CD8-positive, alpha-beta memory T cell (primary cell): ENCODE measurements around the gene ZNF426. TPM values are rescaled to one million over a fixed set of nuclear protein-coding genes. Genes with fewer than 3 reads are reported as not detected.
A peak's percentile ranks its signal among the peaks of the same experiment; 100 is the strongest.
"Not testable (repeated sequence)": the region's sequence is repeated elsewhere in the genome, so short reads cannot be mapped to it uniquely, and the experiment has no call there.

Experiments used
- CTCF ChIA-PET: fragments of 350-600 bp; sonication (Branson Sonifier 250); formaldehyde crosslinking; loops from one replicate; lab custom pipeline; 2021; ENCODE audit warnings: antibody characterized with exemption; lab: Charles Lee
- POLR2A ChIA-PET: fragments of 350-600 bp; sonication (Branson Sonifier 250); formaldehyde crosslinking; loops from one replicate; lab custom pipeline; 2021; ENCODE audit warnings: antibody characterized with exemption; lab: Charles Lee
- DNase-seq, 5 donors: peaks; one replicate each; pipeline versions ENCODE4 v3.0.0 to v3.0.0-alpha.2; 2020 to 2022; ENCODE audit warnings: mixed read lengths in 1 of 5
- H3K27ac ChIP-seq: one replicate; pipeline ENCODE4 v1.7.0; 2013; ENCODE audit warnings: low read depth, mild to moderate bottlenecking, low read length, moderate library complexity
- H3K27me3 ChIP-seq: 2 replicates; pipeline ENCODE4 v1.7.0; 2013; ENCODE audit warnings: low read length, mild to moderate bottlenecking; ENCODE audit not compliant: insufficient read depth, poor library complexity, severe bottlenecking
- H3K36me3 ChIP-seq: 2 replicates; pipeline ENCODE4 v1.7.0; 2013; ENCODE audit warnings: mild to moderate bottlenecking, low read length, moderate library complexity; ENCODE audit not compliant: insufficient read depth
- H3K4me1 ChIP-seq: 2 replicates; pipeline ENCODE4 v1.7.0; 2013; ENCODE audit warnings: mild to moderate bottlenecking, low read length, moderate library complexity; ENCODE audit not compliant: insufficient read depth
- H3K4me3 ChIP-seq: 2 replicates; pipeline ENCODE4 v1.7.0; 2013; ENCODE audit warnings: mild to moderate bottlenecking, low read length
- H3K9me3 ChIP-seq: 2 replicates; pipeline ENCODE4 v1.7.0; 2013; ENCODE audit warnings: mild to moderate bottlenecking, low read length
- H3K27ac Mint-ChIP-seq, 8 donors: one replicate each; pipeline ENCODE4 v1.8.0; 2020 to 2021; ENCODE audit warnings: mixed read lengths in 8 of 8, mild to moderate bottlenecking in 6 of 8, inconsistent platforms in 3 of 8, moderate library complexity in 3 of 8
- H3K27me3 Mint-ChIP-seq, 2 donors: one replicate each; pipeline ENCODE4 v1.8.0; 2020 to 2021; ENCODE audit warnings: mixed read lengths in 2 of 2, mild to moderate bottlenecking in 1 of 2, moderate library complexity in 1 of 2
- H3K36me3 Mint-ChIP-seq, 3 donors: one replicate each; pipeline ENCODE4 v1.8.0; 2020 to 2021; ENCODE audit warnings: mixed read lengths in 3 of 3, inconsistent platforms in 1 of 3, mild to moderate bottlenecking in 1 of 3
- H3K4me1 Mint-ChIP-seq, 3 donors: one replicate each; pipeline ENCODE4 v1.8.0; 2020 to 2021; ENCODE audit warnings: mixed read lengths in 3 of 3, inconsistent platforms in 1 of 3, mild to moderate bottlenecking in 1 of 3
- H3K4me3 Mint-ChIP-seq, 7 donors: one replicate each; pipeline ENCODE4 v1.8.0; 2020 to 2021; ENCODE audit warnings: mixed read lengths in 7 of 7, mild to moderate bottlenecking in 6 of 7, moderate library complexity in 4 of 7, inconsistent platforms in 2 of 7
- H3K9me3 Mint-ChIP-seq, 5 donors: one replicate each; pipeline ENCODE4 v1.8.0; 2020 to 2022; ENCODE audit warnings: mixed read lengths in 5 of 5, mild to moderate bottlenecking in 3 of 5, moderate library complexity in 2 of 5, inconsistent platforms in 1 of 5
- polyA plus RNA-seq: library from polyadenylated mRNA; unstranded; fragments of 300-500 nt; fragmentation: Illumina TruSeq; gene quantifications from one replicate; pipeline ENCODE4 v1.2.3, GENCODE V29; 2021
- total RNA-seq, 2 experiments: library from RNA; stranded (reverse); gene quantifications; one replicate each; pipeline ENCODE4 v1.2.3, GENCODE V29; 2021

Gene ZNF426
- total RNA-seq (10 to 100 TPM; 18.5 to 18.7 TPM), polyA plus RNA-seq (17.9 TPM)

DNA sequence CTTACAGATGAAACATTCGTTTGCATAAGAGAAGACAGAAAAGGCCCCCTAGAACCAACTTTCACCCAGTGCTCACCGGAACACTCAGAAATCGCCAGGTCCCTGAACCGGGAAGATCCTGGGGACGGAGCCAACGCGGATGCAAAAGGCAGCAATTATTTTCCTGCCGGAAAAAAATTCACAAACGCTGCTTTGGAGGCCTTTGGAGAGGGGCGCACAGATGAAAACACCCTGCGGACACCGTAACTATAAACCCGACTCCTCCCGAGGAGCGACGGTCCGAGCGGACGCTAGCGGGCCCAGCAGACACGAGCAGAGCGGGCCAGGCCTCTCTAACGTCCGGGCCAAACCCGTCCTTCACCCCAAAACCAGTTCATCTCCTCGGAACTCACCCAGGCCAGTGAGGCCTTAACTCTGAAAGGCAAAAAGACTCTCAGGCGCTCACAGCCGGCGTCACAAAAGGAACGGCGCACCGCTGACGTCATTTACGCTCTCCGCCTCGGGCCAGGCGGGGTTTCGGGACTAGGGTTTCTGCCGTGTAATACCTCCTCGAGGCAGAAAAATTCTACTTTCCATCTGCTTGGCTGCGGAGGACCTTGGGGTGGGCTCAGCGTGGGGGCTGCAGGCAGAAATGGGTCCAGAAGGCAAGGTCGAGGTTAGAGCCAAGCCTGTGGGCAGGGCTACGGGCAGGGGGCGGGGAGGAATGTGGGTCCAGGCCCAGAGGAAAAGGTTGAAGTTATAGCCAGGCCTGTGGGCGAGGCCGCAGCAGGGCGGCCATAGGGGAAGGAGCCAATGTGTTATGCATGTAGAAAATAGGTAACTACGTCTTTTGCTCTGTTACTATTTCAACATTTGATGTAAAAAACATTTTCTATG lies at the start of gene ZNF426:
TSS of gene ZNF426 (minus strand) at position 463 of the 876 bp plus-strand sequence. CDS start 2,413 bp downstream, outside the sequence.
- Mint-ChIP-seq H3K4me3 (peak within 1 kb of the TSS; percentile 95 to 99 (median 98)), H3K9me3 (peaks cover 6 to 30% (median 12%) of the 10 kb centered on the region in 5 donors), H3K27me3 (peaks cover 0 to 2% of the 10 kb centered on the region in 2 donors), H3K4me1 (peaks cover 25 to 43% (median 33%) of the 10 kb centered on the region in 3 donors), H3K36me3 (peaks cover 23 to 46% (median 42%) of the 10 kb centered on the region in 3 donors), H3K27ac (peak within 1 kb of the TSS; percentile 70 to 100 (median 99))
- peaks cover 9% of the 10 kb centered on the region for H3K4me1 ChIP-seq
- DNase-seq, result peak; percentile 66 to 90 (median 79)
- H3K27ac ChIP-seq, result peak within 1 kb of the TSS; percentile 96
- H3K36me3 ChIP-seq, result peaks cover 29% of the 10 kb centered on the region
- no peaks in the 10 kb centered on the region for H3K27me3 ChIP-seq
- ChIA-PET POLR2A (no interaction called here), CTCF (no interaction called here)
- peaks cover 4% of the 10 kb centered on the region for H3K9me3 ChIP-seq
- peak within 1 kb of the TSS; percentile 98 for H3K4me3 ChIP-seq

GRCh38 chr19:9586764-9587163 lies 48.3 kb upstream of the ZNF426 start:
- peak; percentile 52 to 83 (median 62) for DNase-seq

DNA sequence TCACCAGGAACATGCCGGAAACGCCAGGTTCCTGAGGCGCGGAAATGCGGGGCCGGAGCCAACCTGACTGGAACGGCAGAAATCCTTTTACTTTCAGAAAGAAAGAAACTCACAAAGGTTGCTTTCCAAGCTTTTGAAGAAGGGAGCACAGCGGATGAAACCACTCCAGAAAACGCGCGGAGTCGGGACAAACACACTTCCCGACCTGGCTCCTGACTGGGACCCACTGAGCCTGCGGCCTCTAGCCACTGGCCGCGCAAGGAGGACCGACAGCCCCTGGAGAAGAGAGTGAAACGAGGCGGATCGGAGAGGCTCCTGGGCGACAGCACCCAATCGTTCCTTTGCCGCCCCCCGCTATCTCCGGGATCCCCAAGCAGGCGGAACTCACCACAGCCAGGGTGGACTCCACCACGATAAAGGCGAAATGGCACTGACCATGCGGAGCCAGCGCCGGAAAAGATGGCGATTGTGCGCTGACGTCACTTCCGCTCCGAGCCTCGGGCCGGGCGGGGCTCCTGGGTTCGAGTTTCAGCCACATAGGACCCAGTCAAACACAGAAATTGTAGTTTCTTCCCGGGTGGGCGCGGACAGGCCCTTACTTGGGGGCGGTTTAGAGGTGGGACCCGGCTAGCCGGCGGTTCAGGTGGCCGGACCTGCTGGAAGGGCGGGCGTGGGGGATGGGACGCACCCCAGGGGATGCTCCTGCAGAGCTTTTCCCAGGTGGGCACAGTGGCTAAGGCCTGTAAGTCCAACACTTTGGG lies 45.8 kb upstream of the ZNF426 start, which contains the start of gene ZNF121:
TSS of gene ZNF121 (minus strand) at position 432 of the 761 bp plus-strand sequence. CDS start 16,407 bp downstream, outside the sequence.
- POLR2A ChIA-PET, result interaction anchor here (0.6 kb wide), 1 partner anchor 150 kb away, joined by 6 read pairs; no protein-coding TSS in a partner anchor

More at GRCh38 chr19:9586764-9587163, 48.3 kb upstream of the ZNF426 start:
- peak overlapping the region in 1 of 8 donors; percentile 0 for H3K27ac Mint-ChIP-seq
- no peaks in the 10 kb centered on the region for H3K36me3 ChIP-seq
- ChIA-PET CTCF (interaction anchor here (1.1 to 1.7 kb wide), 6 partner anchors 13 to 276 kb away, joined by 3 to 8 read pairs (median 6); partner anchors contain the start of gene ZNF699), POLR2A (no interaction called here)
- peaks cover 19% of the 10 kb centered on the region for H3K4me1 ChIP-seq
- peaks cover 0 to 15% (median 3%) of the 10 kb centered on the region in 3 donors for H3K36me3 Mint-ChIP-seq
- H3K4me3 ChIP-seq, result no peak overlapping the region
- H3K9me3 ChIP-seq, result no peaks in the 10 kb centered on the region
- H3K27me3 ChIP-seq, result no peaks in the 10 kb centered on the region
- H3K27me3 Mint-ChIP-seq, result peaks cover 11 to 22% of the 10 kb centered on the region in 2 donors
- H3K9me3 Mint-ChIP-seq, result no peaks in the 10 kb centered on the region
- H3K4me3 Mint-ChIP-seq, result peak overlapping the region in 2 of 7 donors; percentile 1 to 3
- H3K27ac ChIP-seq, result no peak overlapping the region
- H3K4me1 Mint-ChIP-seq, result peaks cover 20 to 30% (median 28%) of the 10 kb centered on the region in 3 donors

GRCh38 chr19:9582081-9582725 lies 43.8 kb upstream of the ZNF426 start:
- H3K27ac ChIP-seq, H3K9me3 Mint-ChIP-seq, H3K27me3 ChIP-seq, H3K27me3 Mint-ChIP-seq, H3K4me3 ChIP-seq, DNase-seq, H3K9me3 ChIP-seq, H3K36me3 ChIP-seq: not testable (repeated sequence)
- peaks cover 22% of the 10 kb centered on the region for H3K4me1 ChIP-seq
- Mint-ChIP-seq H3K4me1 (peaks cover 52 to 67% (median 65%) of the 10 kb centered on the region in 3 donors), H3K27ac (peak overlapping the region; percentile 38 to 95 (median 85)), H3K36me3 (peaks cover 17 to 40% (median 20%) of the 10 kb centered on the region in 3 donors), H3K4me3 (peak overlapping the region; percentile 70 to 99 (median 81))
- POLR2A ChIA-PET, result interaction anchor here (0.6 kb wide), 1 partner anchor 19 kb away, joined by 4 read pairs; no protein-coding TSS in a partner anchor
- CTCF ChIA-PET, result interaction anchor here (0.7 kb wide), 1 partner anchor 227 kb away, joined by 3 read pairs; no protein-coding TSS in a partner anchor

More for the DNA sequence above, 45.8 kb upstream of the ZNF426 start, which contains the start of gene ZNF121:
- Histone ChIP-seq H3K4me3 (peak within 1 kb of the TSS; percentile 94), H3K36me3 (no peaks in the 10 kb centered on the region), H3K4me1 (peaks cover 22% of the 10 kb centered on the region), H3K27ac (peak within 1 kb of the TSS; percentile 94), H3K9me3 (no peaks in the 10 kb centered on the region), H3K27me3 (no peaks in the 10 kb centered on the region)
- Mint-ChIP-seq H3K27ac (peak within 1 kb of the TSS; percentile 92 to 99 (median 97)), H3K4me1 (peaks cover 40 to 54% (median 52%) of the 10 kb centered on the region in 3 donors), H3K9me3 (no peaks in the 10 kb centered on the region), H3K27me3 (peaks cover 7 to 11% of the 10 kb centered on the region in 2 donors), H3K36me3 (peaks cover 5 to 25% (median 8%) of the 10 kb centered on the region in 3 donors), H3K4me3 (peak within 1 kb of the TSS; percentile 94 to 99 (median 96))
- CTCF ChIA-PET, result interaction anchor here (0.6 to 1.2 kb wide), 4 partner anchors 34 to 516 kb away, joined by 3 to 4 read pairs (median 3); partner anchors contain the start of gene ZNF266
- peak; percentile 69 to 86 (median 72) for DNase-seq

GRCh38 chr19:9580728-9581127 lies 42.3 kb upstream of the ZNF426 start:
- H3K9me3 Mint-ChIP-seq, result peaks cover 0 to 21% (median 12%) of the 10 kb centered on the region in 5 donors
- H3K4me3 Mint-ChIP-seq, result peak overlapping the region in 6 of 7 donors; percentile 5 to 87 (median 26)
- ChIA-PET POLR2A (no interaction called here), CTCF (no interaction called here)
- peaks cover 13% of the 10 kb centered on the region for H3K9me3 ChIP-seq
- peak overlapping the region in 4 of 8 donors; percentile 18 to 81 (median 40) for H3K27ac Mint-ChIP-seq
- H3K36me3 Mint-ChIP-seq, result peaks cover 17 to 49% (median 35%) of the 10 kb centered on the region in 3 donors
- no peak for DNase-seq
- H3K4me3 ChIP-seq, result no peak overlapping the region
- H3K4me1 Mint-ChIP-seq, result peaks cover 60 to 73% (median 73%) of the 10 kb centered on the region in 3 donors
- H3K4me1 ChIP-seq, result peaks cover 22% of the 10 kb centered on the region
- H3K27ac ChIP-seq, result no peak overlapping the region
- no peaks in the 10 kb centered on the region for H3K36me3 ChIP-seq
- no peaks in the 10 kb centered on the region for H3K27me3 ChIP-seq
- peaks cover 0 to 6% of the 10 kb centered on the region in 2 donors for H3K27me3 Mint-ChIP-seq

DNA sequence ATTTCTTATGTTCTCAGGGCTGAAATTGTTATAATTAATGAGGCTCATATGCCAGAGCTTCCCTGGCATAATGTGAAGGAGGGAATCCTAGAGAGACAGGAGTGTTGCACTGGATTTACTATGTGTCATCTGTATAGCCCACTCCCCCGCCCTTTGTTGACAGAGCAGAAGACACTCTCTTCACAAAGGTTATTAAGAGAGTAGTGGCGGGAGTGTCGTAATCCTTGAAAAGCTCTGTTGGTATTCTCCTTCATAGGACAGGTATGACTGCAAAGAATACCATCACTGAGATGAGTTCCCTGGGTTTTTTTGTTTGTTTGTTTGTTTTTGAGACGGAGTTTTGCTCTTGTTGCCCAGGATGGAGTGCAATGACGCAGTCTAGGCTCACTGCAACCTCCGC lies 31.8 kb upstream of the ZNF426 start:
- H3K27ac ChIP-seq, result no peak overlapping the region
- peaks cover 48 to 86% (median 78%) of the 10 kb centered on the region in 3 donors for H3K36me3 Mint-ChIP-seq
- no peak overlapping the region for H3K4me3 Mint-ChIP-seq
- no peak overlapping the region for H3K4me3 ChIP-seq
- H3K36me3 ChIP-seq, result peaks cover 40% of the 10 kb centered on the region
- CTCF ChIA-PET, result no interaction called here
- H3K27ac Mint-ChIP-seq, result no peak overlapping the region
- H3K9me3 Mint-ChIP-seq, result peaks cover 43 to 94% (median 90%) of the 10 kb centered on the region in 5 donors
- no peaks in the 10 kb centered on the region for H3K27me3 ChIP-seq
- no peak for DNase-seq
- H3K27me3 Mint-ChIP-seq, result no peaks in the 10 kb centered on the region
- peaks cover 16 to 28% (median 25%) of the 10 kb centered on the region in 3 donors for H3K4me1 Mint-ChIP-seq
- H3K4me1 ChIP-seq, result no peaks in the 10 kb centered on the region
- peaks cover 81% of the 10 kb centered on the region for H3K9me3 ChIP-seq
- POLR2A ChIA-PET, result interaction anchor here (0.6 kb wide), 1 partner anchor 1564 kb away, joined by 4 read pairs; no protein-coding TSS in a partner anchor

GRCh38 chr19:9566729-9567128 lies 28.3 kb upstream of the ZNF426 start:
- Mint-ChIP-seq H3K27ac (no peak overlapping the region), H3K36me3 (peaks cover 46 to 88% (median 78%) of the 10 kb centered on the region in 3 donors), H3K27me3 (no peaks in the 10 kb centered on the region), H3K4me3 (no peak overlapping the region), H3K4me1 (peaks cover 3 to 10% (median 6%) of the 10 kb centered on the region in 3 donors), H3K9me3 (peaks cover 42 to 95% (median 91%) of the 10 kb centered on the region in 5 donors)
- Histone ChIP-seq H3K9me3 (peaks cover 80% of the 10 kb centered on the region), H3K36me3 (peaks cover 53% of the 10 kb centered on the region), H3K27me3 (no peaks in the 10 kb centered on the region), H3K27ac (no peak overlapping the region), H3K4me1 (no peaks in the 10 kb centered on the region), H3K4me3 (peak overlapping the region; percentile 34)
- no peak for DNase-seq
- POLR2A ChIA-PET, result no interaction called here
- CTCF ChIA-PET, result no interaction called here
